Measurements from ENCODE around the gene CHTF18.

The CHTF18 gene

GRCh38 chr16:776824-777223, 11.6 kb upstream of the CHTF18 start:
- Histone ChIP-seq H3K36me3 (ENCODE audit: control insufficient read depth in 2 of 2, insufficient read depth in 2 of 2, low read length in 2 of 2) (no peaks in the 10 kb centered on the region), H3K27me3 (ENCODE audit: control insufficient read depth in 1 of 2, insufficient read depth in 2 of 2, low read length in 2 of 2) (peaks cover 24 to 27% of the 10 kb centered on the region in 2 donors), H3K4me3 (ENCODE audit: low read length in 2 of 2) (no peak overlapping the region), H3K9ac (ENCODE audit: low read length in 2 of 2) (no peak overlapping the region), H3K4me1 (ENCODE audit: control insufficient read depth, insufficient read depth, low read length) (no peaks in the 10 kb centered on the region), H3K9me3 (ENCODE audit: control insufficient read depth in 2 of 2, low read length in 2 of 2) (no peaks in the 10 kb centered on the region), H3K27ac (ENCODE audit: low read length) (no peak overlapping the region)

DNA sequence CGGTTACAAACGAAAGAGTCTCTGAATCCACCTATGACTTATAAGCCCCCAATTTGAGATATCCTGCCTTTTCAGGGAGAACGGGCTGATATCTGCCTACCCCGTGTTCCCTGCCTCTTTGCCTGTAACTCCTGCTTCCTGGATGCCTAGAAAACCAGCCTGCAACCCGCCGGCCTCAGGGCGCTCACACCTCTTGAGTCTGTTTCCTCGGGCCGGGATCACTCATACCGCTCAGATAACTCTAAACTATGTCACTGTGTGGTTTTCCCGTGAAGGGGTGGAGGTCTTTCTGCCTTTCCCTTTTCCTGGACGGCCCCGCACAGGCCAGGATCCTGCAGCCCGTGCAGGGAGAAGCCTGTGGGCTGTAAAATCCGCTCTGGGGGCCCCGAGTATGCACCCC, 10.6 kb upstream of the CHTF18 start:
- Histone ChIP-seq H3K4me1 (ENCODE audit: control insufficient read depth, insufficient read depth, low read length) (no peaks in the 10 kb centered on the region), H3K27ac (ENCODE audit: low read length) (no peak overlapping the region), H3K36me3 (ENCODE audit: control insufficient read depth in 2 of 2, insufficient read depth in 2 of 2, low read length in 2 of 2) (no peaks in the 10 kb centered on the region), H3K4me3 (ENCODE audit: low read length in 2 of 2) (no peak overlapping the region), H3K27me3 (ENCODE audit: control insufficient read depth in 1 of 2, insufficient read depth in 2 of 2, low read length in 2 of 2) (peaks cover 28 to 35% of the 10 kb centered on the region in 2 donors), H3K9me3 (ENCODE audit: control insufficient read depth in 2 of 2, low read length in 2 of 2) (no peaks in the 10 kb centered on the region), H3K9ac (ENCODE audit: low read length in 2 of 2) (no peak overlapping the region)

- no peak overlapping the region for H3K9ac ChIP-seq (ENCODE audit: low read length in 2 of 2)
- H3K9me3 ChIP-seq (ENCODE audit: control insufficient read depth in 2 of 2, low read length in 2 of 2), result no peaks in the 10 kb centered on the region
- H3K27me3 ChIP-seq (ENCODE audit: control insufficient read depth in 1 of 2, insufficient read depth in 2 of 2, low read length in 2 of 2), result peaks cover 32 to 41% of the 10 kb centered on the region in 2 donors
- H3K4me3 ChIP-seq (ENCODE audit: low read length in 2 of 2), result no peak overlapping the region
- no peaks in the 10 kb centered on the region for H3K36me3 ChIP-seq (ENCODE audit: control insufficient read depth in 2 of 2, insufficient read depth in 2 of 2, low read length in 2 of 2)
- peaks cover 1% of the 10 kb centered on the region for H3K4me1 ChIP-seq (ENCODE audit: control insufficient read depth, insufficient read depth, low read length)
- H3K27ac ChIP-seq (ENCODE audit: low read length), result no peak overlapping the region
Measured at GRCh38 chr16:778447-778846, 10.0 kb upstream of the CHTF18 start.

GRCh38 chr16:778909-779527, 9.4 kb upstream of the CHTF18 start:
- Histone ChIP-seq H3K27ac (ENCODE audit: low read length) (no peak overlapping the region), H3K36me3 (ENCODE audit: control insufficient read depth in 2 of 2, insufficient read depth in 2 of 2, low read length in 2 of 2) (no peaks in the 10 kb centered on the region), H3K4me1 (ENCODE audit: control insufficient read depth, insufficient read depth, low read length) (peaks cover 7% of the 10 kb centered on the region), H3K27me3 (ENCODE audit: control insufficient read depth in 1 of 2, insufficient read depth in 2 of 2, low read length in 2 of 2) (peaks cover 30 to 43% of the 10 kb centered on the region in 2 donors), H3K9ac (ENCODE audit: low read length in 2 of 2) (no peak overlapping the region), H3K4me3 (ENCODE audit: low read length in 2 of 2) (no peak overlapping the region), H3K9me3 (ENCODE audit: control insufficient read depth in 2 of 2, low read length in 2 of 2) (no peaks in the 10 kb centered on the region)

- Histone ChIP-seq H3K4me3 (ENCODE audit: low read length in 2 of 2) (no peak overlapping the region), H3K9me3 (ENCODE audit: control insufficient read depth in 2 of 2, low read length in 2 of 2) (no peaks in the 10 kb centered on the region), H3K4me1 (ENCODE audit: control insufficient read depth, insufficient read depth, low read length) (peaks cover 9% of the 10 kb centered on the region), H3K9ac (ENCODE audit: low read length in 2 of 2) (no peak overlapping the region), H3K36me3 (ENCODE audit: control insufficient read depth in 2 of 2, insufficient read depth in 2 of 2, low read length in 2 of 2) (no peaks in the 10 kb centered on the region), H3K27ac (ENCODE audit: low read length) (no peak overlapping the region), H3K27me3 (ENCODE audit: control insufficient read depth in 1 of 2, insufficient read depth in 2 of 2, low read length in 2 of 2) (peaks cover 30 to 43% of the 10 kb centered on the region in 2 donors)
Measured at GRCh38 chr16:779561-779960, 8.9 kb upstream of the CHTF18 start.

DNA sequence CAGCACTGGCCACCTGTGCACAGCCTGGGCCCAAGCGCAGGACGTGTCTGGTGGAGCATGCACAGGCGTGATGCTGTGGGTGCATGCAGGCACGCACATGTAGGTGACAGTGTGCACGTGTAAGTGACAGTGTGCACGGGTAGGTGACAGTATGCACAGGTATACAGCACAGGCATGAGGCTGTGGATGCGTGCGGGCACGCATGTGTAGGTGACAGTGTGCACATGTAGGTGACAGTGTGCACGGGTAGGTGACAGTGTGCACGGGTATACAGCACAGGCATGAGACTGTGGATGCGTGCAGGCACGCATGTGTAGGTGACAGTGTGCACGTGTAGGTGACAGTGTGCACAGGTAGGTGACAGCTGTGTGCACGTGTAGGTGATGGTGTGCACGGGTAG, 8.1 kb upstream of the CHTF18 start:
- Histone ChIP-seq H3K27me3 (ENCODE audit: control insufficient read depth in 1 of 2, insufficient read depth in 2 of 2, low read length in 2 of 2) (peaks cover 30 to 41% of the 10 kb centered on the region in 2 donors), H3K36me3 (ENCODE audit: control insufficient read depth in 2 of 2, insufficient read depth in 2 of 2, low read length in 2 of 2) (no peaks in the 10 kb centered on the region), H3K27ac (ENCODE audit: low read length) (no peak overlapping the region), H3K4me1 (ENCODE audit: control insufficient read depth, insufficient read depth, low read length) (peaks cover 9% of the 10 kb centered on the region), H3K9me3 (ENCODE audit: control insufficient read depth in 2 of 2, low read length in 2 of 2) (no peaks in the 10 kb centered on the region), H3K9ac (ENCODE audit: low read length in 2 of 2) (no peak overlapping the region), H3K4me3 (ENCODE audit: low read length in 2 of 2) (no peak overlapping the region)

DNA sequence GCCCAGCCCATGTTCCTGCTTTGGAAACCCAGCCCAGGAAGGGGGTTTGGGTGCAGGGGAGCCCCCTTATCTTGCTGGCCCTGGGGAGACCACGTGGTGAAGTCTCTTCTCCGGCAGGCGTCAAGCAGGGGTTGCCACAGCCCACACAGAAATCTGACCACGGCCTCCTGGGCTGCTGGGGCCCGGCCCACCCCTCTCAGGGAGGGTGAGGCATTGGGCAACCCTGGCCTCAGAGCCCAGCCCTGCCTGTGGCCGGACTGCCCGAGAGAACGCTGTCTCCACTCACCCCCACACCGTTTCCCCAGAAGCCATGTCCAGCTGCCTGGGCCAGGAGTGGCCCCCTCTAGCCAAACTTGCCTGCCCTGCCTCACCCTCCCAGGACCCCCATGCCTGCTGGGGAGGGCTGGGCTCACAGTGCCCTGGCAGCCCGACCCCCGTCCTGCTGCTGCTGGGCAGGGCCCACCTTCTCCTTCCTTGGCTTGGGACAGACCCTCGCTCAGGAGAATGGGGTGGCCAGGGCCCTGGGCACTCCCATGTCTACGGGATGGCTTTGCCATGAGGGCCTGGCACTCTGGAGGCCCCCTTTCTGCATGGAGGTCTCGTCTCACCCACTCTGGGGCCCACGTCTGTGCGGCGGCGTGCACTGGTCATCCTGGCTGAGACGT, 6.9 kb upstream of the CHTF18 start:
- Histone ChIP-seq H3K9me3 (ENCODE audit: control insufficient read depth in 2 of 2, low read length in 2 of 2) (no peaks in the 10 kb centered on the region), H3K27me3 (ENCODE audit: control insufficient read depth in 1 of 2, insufficient read depth in 2 of 2, low read length in 2 of 2) (peaks cover 30 to 40% of the 10 kb centered on the region in 2 donors), H3K9ac (ENCODE audit: low read length in 2 of 2) (no peak overlapping the region), H3K4me1 (ENCODE audit: control insufficient read depth, insufficient read depth, low read length) (peaks cover 9% of the 10 kb centered on the region), H3K27ac (ENCODE audit: low read length) (no peak overlapping the region), H3K36me3 (ENCODE audit: control insufficient read depth in 2 of 2, insufficient read depth in 2 of 2, low read length in 2 of 2) (peaks cover 0 to 6% of the 10 kb centered on the region in 2 donors), H3K4me3 (ENCODE audit: low read length in 2 of 2) (no peak overlapping the region)

- no peak overlapping the region for H3K9ac ChIP-seq (ENCODE audit: low read length in 2 of 2)
- H3K36me3 ChIP-seq (ENCODE audit: control insufficient read depth in 2 of 2, insufficient read depth in 2 of 2, low read length in 2 of 2), result peaks cover 0 to 6% of the 10 kb centered on the region in 2 donors
- no peak overlapping the region for H3K4me3 ChIP-seq (ENCODE audit: low read length in 2 of 2)
- H3K4me1 ChIP-seq (ENCODE audit: control insufficient read depth, insufficient read depth, low read length), result peaks cover 12% of the 10 kb centered on the region
- H3K27ac ChIP-seq (ENCODE audit: low read length), result no peak overlapping the region
- no peaks in the 10 kb centered on the region for H3K9me3 ChIP-seq (ENCODE audit: control insufficient read depth in 2 of 2, low read length in 2 of 2)
- peaks cover 30 to 40% of the 10 kb centered on the region in 2 donors for H3K27me3 ChIP-seq (ENCODE audit: control insufficient read depth in 1 of 2, insufficient read depth in 2 of 2, low read length in 2 of 2)
Measured at GRCh38 chr16:782258-782657, 6.2 kb upstream of the CHTF18 start.

DNA sequence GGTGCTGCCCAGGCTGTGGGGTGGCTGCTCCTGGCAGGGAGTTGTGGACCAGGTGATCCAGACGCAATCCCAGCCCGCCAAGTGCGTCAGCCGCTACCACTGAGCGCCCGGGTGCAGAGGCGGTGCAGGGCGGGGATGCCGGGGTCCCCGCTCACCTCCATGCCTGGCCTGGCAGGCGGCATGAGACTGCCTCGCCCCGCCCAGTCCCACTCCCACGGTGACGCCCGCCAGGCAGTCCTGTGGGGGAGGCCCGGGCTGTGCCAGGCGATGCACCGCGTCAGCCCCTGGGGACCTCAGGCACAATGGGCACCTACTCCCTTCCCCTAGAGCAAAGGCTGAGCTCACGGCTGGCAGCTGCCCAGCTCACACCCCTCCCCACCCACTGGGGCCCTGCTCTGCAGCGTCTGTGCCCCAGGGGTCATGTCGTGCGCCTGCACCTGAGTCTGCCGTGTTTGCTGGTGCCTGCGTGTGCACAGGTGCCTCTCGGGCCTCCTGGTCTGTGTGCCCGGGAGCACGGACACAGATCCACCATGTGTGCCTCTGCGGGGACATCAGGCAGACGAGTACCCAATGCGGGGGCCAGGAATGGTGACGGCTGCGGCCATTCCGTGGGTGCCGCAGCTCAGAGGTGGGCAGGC, 5.5 kb upstream of the CHTF18 start:
- Histone ChIP-seq H3K4me1 (ENCODE audit: control insufficient read depth, insufficient read depth, low read length) (peaks cover 18% of the 10 kb centered on the region), H3K9me3 (ENCODE audit: control insufficient read depth in 2 of 2, low read length in 2 of 2) (no peaks in the 10 kb centered on the region), H3K36me3 (ENCODE audit: control insufficient read depth in 2 of 2, insufficient read depth in 2 of 2, low read length in 2 of 2) (peaks cover 0 to 6% of the 10 kb centered on the region in 2 donors), H3K4me3 (ENCODE audit: low read length in 2 of 2) (no peak overlapping the region), H3K9ac (ENCODE audit: low read length in 2 of 2) (no peak overlapping the region), H3K27me3 (ENCODE audit: control insufficient read depth in 1 of 2, insufficient read depth in 2 of 2, low read length in 2 of 2) (peaks cover 30 to 39% of the 10 kb centered on the region in 2 donors), H3K27ac (ENCODE audit: low read length) (no peak overlapping the region)

GRCh38 chr16:783404-784161, 4.8 kb upstream of the CHTF18 start:
- H3K4me1 ChIP-seq (ENCODE audit: control insufficient read depth, insufficient read depth, low read length), result peaks cover 20% of the 10 kb centered on the region
- H3K9ac ChIP-seq (ENCODE audit: low read length in 2 of 2), result no peak overlapping the region
- H3K9me3 ChIP-seq (ENCODE audit: control insufficient read depth in 2 of 2, low read length in 2 of 2), result no peaks in the 10 kb centered on the region
- H3K27ac ChIP-seq (ENCODE audit: low read length), result no peak overlapping the region
- H3K4me3 ChIP-seq (ENCODE audit: low read length in 2 of 2), result no peak overlapping the region
- peaks cover 0 to 6% of the 10 kb centered on the region in 2 donors for H3K36me3 ChIP-seq (ENCODE audit: control insufficient read depth in 2 of 2, insufficient read depth in 2 of 2, low read length in 2 of 2)
- H3K27me3 ChIP-seq (ENCODE audit: control insufficient read depth in 1 of 2, insufficient read depth in 2 of 2, low read length in 2 of 2), result peaks cover 26 to 35% of the 10 kb centered on the region in 2 donors
